Astrocyte (in vitro differentiated cells and primary cell): ENCODE results near the gene CHAF1B.

Source experiments
- CTCF ChIP-seq: IDR thresholded peaks from 2 replicates; pipeline ENCODE4 v1.5.1; 2011; ENCODE audit warnings: low read depth, mild to moderate bottlenecking, inconsistent platforms, low read length, moderate library complexity; ENCODE audit not compliant: insufficient read depth
- EZH2 ChIP-seq: IDR thresholded peaks from 2 replicates; pipeline ENCODE4 v1.6.1; 2012; ENCODE audit warnings: mild to moderate bottlenecking, low read length, inconsistent platforms; ENCODE audit not compliant: insufficient read depth

GRCh38 chr21:36338975-36339374 is 46.2 kb upstream of the CHAF1B start:
- TF ChIP-seq EZH2: no peak
- no peak for TF ChIP-seq CTCF
